Gastrocnemius medialis (tissue), 4 donors: ENCODE measurements around the gene GYS2.

Source experiments
- CTCF ChIP-seq, 5 experiments: fragments of 450-650 bp in 3 of 5; fragments of 200-600 bp in 2 of 5; sonication (generic) in 2 of 5; IDR thresholded peaks in 4 of 5; conservative IDR thresholded peaks in 1 of 5; 1 replicate in 4 of 5; 2 replicates in 1 of 5; pipeline ENCODE4 v1.5.1; 2016 to 2019; ENCODE audit warnings: antibody characterized with exemption in 5 of 5, mild to moderate bottlenecking in 3 of 5, moderate library complexity in 3 of 5
- POLR2A ChIP-seq, 2 donors: fragments of 450-650 bp; IDR thresholded peaks; one replicate each; pipeline ENCODE4 v1.6.1; 2017; ENCODE audit warnings: antibody characterized with exemption in 2 of 2, mild to moderate bottlenecking in 2 of 2, moderate library complexity in 2 of 2

GRCh38 chr12:21502872-21503271, 101.8 kb downstream of the GYS2 start:
- TF ChIP-seq POLR2A (IDR thresholded peaks at IDR 0.05) (no peak), CTCF (IDR thresholded peaks at IDR 0.05 in 4 of 5, conservative IDR thresholded peaks at IDR 0.05 in 1 of 5) (no peak)
